HL-60/S4 treated with phorbol 12-myristate 13-acetate at 8.2 ng/mL for 4 days and 3 days (cell line): ENCODE results near the gene WNT3A.

Experiments used
- in situ Hi-C: fragments of 300-500 bp; cut with MboI; formaldehyde crosslinking; loops from 2 replicates; pipeline ENCODE4 v1.15.0; 2022; ENCODE audit warnings: low sequenced_read_pairs

WNT3A gene

DNA sequence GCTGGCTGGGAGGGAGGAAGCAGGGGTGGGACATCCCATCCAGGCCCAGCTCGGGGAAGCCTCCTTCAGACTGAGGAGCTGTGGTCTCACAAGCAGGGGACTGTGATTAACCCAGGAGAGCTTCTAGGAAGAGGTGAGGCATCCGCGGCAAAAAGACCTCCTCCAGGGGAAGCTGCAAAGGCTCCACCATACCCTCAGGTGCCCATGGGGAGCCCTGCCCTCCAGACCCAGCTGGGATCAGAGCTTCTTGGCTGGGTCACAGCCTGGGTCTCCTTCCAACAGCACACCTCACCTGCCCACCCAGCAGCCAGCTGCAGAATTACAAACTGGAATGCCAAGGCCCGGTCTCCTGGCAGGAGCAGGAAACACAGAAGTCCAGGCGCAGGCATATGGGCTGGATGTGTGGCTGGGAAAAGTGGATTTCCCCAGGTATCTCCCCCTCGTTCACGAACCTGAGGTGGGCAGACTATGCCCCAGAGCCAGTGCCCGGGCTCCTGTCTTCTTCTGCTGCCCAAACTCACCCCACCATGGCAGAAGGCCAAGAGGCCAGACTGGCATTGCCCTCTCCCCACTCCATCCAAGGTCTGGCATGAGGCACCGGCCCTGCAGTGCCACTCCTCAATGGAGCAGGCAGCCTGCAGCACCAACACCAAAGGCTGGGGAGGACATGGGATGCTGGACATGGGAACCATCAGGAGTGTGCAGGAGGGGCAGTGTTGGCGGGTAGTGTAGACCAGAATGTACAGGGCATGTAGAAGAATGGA lies 60.3 kb downstream of the WNT3A start:
- in situ Hi-C loops = no loop called here

DNA sequence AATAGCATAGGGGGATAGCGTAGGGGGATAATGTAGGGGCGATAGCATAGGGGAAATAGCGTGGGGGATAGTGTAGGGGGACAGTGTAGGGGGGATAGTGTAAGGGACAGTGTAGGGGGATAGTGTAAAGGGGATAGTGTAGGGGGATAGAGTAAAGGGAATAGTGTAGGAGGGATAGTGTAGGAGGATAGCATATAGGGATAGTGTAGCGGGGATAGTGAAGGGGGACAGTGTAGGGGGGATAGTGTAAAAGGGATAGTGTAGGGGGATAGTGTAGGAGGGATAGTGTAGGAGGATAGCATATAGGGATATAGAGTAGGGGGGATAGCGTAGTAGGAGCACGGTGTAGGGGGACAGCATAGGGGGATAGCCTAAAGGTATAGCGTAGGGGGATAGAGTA lies 61.6 kb downstream of the WNT3A start:
- in situ Hi-C loops = no loop called here

DNA sequence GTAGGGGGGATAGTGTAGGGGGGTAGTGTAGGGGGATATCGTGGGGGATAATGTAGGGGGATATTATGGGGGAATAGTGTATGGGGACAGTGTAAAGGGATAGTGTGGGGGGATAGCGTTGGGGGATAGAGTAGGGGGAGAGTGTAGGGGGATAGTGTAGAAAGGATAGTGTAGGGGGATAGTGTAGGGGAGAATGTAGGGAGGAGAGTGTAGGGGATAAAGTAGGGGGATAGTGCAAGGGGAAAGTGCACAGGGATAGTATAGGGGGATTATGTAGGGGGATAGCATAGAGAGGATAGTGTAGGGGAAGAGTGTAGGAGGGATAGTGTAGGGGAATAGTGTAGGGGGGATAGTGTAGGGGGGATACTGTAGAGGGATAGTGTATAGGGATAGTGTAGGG lies 63.4 kb downstream of the WNT3A start:
- in situ Hi-C loops = no loop called here

DNA sequence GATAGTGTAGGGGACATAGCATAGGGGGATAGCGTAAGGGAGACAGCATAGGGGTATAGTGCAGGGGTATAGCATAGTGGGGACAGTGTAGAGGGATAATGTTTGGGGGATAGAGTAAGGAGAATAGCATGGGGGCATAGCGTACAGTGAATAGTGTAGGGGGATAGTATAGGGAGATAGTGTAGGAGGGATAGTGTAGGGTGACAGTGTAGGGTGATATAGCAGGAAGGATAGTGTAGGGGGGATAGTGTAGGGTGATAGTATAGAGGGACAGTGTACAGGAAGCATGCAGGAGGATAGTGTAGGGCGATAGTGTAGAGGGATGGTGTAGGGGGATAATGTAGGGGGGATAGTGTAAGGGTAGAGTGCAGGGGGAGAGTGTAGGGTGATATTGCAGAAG lies 64.1 kb downstream of the WNT3A start:
- in situ Hi-C loops = no loop called here

DNA sequence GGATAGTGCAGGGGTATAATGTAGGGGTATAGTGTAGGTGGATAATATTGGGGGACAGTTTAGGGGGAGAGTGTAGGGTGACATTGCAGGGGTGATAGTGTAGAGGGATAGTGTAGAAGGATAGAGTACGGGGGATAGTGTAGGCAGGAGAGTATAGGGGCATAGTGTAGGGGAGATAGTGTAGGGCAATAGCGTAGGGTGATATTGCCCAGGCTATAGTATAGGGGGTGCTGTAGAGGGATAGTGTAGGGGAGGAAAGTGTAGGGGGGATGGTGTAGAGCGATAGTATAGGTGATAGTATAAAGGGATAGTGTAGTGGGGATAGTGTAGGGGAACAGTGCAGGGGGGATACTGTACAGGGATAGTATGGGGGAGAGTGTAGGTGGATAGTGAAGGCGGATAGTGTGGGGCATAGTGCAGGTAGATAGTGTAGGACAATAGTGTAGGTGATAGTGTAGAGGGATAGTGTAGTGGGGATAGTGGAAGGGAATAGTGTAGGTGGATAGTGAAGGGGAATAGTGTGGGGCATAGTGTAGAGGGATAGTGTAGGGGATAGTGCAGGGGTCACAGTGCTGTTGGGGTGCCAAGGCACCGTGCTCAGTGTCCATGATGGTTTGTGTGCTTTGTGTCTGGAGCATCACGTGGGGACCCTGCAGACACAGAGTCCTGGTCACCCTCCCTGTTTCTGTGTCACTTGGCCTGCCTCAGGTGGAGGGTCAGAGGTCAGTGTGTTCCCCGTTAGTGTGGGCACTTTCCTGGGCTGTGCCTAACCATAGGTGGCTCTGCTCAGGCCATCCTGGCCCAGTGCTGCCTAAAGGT lies 65.2 kb downstream of the WNT3A start:
- in situ Hi-C loops = no loop called here

DNA sequence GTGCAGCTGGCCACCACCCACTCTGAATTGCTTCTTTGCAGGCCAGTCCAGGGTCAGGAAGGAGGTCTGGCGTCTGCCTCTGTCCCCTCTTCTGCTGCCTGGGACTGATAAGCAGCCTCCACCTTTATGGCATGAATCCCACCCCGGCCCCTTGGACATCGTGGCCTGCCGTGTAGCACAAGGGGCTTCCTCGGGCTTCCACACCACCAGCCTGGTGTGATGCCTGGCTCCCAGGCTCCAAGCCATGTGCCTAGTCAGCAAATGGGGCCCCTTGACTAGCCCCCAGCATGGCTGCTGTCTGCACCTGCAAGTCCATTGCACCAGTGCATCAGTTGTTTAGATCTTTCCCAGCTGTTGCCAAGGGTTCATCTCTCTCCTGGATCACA lies 65.9 kb downstream of the WNT3A start:
- in situ Hi-C loops = no loop called here

DNA sequence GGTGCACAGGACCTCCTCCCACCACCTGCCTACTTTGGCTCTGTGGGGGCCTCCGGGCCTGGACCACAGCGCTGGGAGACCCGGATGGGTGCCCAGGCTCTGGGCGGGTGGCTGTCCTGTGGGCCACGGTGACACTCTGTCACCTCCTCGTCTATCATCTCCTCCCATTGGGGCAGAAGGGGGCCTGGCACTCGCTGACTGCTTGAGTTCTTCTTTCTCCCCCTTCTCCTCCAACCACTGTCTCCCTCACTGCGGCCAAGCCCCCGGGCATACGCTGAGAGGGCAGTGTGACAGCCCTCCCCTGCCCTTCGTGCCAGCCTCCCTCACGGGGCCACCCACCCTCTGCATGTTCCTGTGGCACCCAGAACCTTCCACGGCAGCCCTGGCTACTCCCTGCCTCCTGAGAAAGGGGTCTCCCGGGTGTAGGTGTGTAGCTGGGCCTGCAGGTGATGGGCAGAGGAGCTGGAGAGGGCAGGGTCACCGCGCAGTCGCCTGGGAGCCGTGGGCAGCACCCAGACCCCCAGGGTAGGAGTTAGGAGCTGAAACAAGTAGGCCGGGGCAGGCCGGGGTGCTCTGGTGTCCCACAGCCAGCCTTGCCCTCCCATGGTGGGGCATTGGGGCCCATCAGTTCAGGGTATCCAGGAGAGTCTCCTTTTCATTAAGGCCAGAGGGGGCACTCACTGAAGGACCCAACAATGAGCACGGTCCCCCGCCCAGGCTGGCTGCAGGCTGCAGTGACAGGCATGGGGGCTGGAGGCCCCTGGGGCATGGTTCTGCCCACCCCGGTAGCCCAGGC lies 66.5 kb downstream of the WNT3A start:
- in situ Hi-C loops = no loop called here

DNA sequence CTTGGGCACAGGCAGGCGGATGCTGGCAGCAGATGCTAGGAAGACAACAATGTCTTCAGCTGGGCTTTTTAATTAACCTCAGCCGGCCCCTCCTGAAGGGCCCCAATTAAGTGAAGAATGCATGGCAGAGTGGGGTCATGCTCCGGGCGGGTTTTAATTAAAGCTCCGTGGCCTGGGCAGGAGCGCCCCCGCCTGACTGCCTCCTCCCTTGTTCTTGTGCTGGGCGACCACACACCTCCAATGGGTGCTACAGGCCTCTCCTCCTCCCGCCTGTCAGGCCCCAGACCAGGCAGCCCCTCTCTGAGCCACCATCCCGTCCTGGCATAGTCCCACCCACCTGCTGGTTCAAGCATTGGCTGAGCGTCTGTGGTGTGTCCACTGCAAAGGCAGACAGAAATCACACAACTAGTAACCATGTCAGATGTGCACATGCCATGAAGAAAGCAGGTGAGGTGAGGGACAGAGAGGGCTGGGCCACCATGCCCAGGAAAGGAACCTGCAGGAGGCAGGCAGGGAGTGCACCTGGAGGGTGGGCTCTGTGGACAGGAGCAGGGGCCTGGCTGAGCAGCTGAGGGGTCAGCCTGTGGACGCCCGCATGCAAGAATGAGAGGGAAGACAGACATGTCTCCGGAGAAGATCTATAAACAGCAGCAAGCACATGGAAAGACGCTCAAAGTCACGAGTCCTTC lies 67.2 kb downstream of the WNT3A start:
- in situ Hi-C loops = no loop called here

DNA sequence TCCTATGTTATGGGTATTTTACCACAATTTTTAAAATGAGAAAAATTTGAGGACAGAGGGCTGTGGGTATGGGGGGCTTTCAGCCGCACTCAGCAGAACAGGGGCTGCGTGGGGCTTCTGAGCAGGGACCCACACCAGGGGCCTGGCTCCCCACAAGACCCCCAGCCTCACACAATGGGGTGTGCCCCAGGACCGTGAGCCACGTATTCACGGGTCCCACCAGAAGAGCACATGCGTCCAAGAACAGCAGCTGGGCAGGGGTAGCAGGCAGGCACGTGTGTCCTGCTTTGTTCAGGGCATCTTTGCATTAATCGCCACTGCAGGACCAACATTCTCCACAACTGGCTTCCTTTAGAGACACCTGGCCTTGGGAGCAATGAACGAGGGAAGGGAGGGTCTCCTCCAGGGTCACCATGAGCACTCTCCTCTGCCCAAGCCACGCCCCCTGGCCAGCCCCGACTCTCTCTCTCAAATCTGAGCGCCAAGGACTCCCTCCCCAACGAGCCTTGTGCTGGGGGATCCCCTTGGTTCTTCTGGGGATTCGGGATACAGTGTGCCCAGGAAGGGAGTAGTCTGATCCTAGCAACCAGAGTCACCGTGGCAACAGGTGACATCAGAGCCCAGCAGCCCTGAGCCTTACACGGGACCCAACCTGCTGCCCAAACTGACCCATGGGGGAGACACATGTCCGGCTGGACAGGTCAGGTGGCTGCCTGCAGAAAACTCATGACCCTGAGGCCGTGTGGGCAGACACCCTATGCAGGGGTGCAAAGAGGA lies 68.3 kb downstream of the WNT3A start:
- in situ Hi-C loops = no loop called here

DNA sequence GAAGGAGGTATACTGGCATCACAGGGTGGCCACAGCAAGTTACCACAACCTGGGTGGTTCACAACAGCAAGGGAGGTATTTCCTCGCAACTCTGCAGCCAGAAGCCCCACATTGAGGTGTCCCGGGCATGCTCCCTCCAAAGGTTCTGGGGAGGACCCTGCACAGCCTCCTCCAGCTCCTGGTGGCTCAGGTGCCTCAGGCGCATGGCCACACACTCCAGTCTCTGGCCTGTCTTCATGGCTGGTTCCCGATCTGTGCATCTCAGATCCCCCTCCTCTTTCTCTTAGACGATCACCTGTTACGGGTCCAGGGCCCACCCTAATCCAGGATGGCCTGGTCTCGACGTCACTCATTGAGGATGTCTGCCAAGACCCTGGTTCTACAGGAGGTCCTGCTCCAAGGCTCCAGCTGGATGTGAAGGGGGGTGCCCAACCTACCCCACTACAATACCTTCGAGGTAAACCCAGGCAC lies 69.0 kb downstream of the WNT3A start:
- in situ Hi-C loops = no loop called here

DNA sequence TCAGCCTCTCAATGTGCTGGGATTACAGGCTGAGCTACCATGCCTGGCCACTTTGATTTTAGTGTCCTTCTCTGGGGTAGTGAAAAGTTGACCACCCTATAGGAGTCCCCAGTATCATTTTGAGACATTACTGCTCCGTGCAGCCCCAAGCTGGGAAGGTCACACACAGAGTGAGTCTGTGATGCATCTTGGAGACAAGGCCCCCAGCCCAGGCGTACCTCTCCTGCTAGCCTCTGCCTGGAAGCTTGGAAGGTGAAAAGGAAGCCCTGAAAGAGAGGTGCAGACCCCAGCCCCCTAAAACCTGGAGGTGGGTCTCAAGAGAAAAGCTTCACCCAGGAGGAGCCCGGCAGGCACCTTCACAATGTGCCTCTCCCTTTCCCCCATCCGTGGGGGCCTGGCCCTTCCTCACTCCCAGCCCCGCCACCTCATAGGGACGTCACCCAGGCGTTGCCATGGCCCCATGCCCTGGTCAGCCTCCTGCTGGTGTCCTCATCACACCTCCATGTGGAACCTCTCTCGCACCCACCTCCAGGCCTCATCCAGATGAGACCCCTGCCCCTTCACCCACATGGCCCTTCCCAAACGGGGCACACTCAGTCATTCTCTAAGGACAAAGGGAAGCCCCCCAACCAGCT lies 70.1 kb downstream of the WNT3A start:
- in situ Hi-C loops = no loop called here

DNA sequence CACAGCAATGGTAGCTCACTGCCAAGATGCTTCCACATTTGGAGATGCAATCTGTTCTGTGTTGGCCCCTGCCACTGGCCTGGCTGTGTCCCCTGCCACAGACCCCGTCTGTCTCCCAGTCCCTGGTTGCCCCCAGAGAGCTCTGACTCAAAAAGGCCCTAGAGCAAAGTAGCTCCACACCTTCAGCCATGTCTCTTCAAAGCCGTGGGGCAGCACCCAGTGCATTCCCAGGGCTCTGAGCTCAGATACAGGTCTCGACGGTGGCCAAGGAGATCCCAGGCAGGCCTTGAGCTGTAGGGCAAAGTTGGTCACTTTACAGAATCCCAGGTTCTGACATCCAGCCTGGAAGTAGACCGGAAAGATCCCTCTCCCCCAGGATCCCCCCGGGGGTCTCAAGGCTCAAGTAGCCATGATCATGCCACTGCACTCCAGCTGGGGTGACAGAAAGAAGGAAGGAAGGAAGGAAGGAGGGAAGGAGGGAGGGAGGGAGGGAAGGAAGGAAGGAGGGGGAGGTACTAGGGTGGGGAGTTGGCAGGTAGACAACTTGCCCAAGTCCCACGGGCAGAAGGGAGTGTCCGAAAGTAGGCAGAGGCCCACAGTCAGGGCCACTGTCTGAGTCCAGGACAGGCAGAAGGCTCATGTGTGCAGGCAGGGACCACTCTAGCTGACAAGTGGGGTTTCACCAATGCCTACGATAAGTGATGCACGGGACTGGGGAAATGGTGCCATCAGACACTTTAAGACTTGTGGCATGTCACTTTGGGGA lies 71.0 kb downstream of the WNT3A start:
- in situ Hi-C loops = no loop called here

DNA sequence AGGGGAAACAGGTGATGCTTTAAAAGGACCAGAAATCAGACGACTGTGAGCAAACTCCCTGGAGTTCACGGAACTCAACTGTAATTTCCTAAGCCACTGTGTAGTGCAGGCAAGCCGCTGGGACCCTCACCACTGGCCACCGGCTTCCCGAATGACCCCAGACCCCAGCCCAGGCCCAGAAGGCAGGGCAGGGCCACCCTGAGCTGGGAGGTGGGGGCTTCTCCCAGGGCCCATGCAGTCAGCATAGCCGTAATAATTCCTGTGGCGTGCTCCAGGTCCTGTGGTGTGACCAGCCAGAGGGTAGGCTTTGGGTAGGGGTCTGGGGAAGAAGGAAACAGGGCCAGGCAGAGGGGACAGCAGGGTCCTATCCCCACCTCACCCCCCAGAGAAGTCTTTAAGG lies 72.2 kb downstream of the WNT3A start:
- in situ Hi-C loops = no loop called here

DNA sequence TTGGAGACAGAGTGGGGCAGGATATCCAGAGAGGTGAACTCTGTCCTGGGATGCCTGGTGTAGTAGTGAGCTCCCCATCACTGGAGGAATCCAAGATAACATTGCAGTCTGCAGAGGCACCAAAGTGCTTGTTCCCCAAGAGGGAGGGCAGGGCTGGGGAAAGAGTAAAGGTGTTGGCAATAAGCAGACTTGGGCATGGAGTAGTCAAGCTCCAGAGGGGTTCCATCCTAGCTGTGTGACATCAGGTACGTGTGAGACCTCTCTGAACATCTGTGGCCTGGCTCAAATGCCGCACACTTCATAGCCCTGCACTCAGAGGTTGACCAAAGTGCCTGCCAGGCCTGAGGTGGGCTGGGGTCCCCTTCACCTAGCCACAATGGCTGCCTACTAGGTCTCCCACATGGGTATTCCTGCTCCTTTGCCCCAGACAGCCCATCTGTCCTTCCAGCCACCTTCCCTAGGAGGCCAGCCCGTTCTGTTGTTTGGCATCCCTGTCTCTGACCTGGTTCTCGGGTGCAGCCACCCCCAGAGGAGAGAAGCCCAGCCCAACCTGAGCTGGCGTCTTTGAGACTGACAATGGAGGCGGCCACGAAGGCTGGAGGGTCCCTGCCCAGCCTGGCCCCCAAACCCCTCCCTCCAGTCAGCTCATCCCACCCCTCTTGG lies 72.9 kb downstream of the WNT3A start:
- in situ Hi-C loops = no loop called here

DNA sequence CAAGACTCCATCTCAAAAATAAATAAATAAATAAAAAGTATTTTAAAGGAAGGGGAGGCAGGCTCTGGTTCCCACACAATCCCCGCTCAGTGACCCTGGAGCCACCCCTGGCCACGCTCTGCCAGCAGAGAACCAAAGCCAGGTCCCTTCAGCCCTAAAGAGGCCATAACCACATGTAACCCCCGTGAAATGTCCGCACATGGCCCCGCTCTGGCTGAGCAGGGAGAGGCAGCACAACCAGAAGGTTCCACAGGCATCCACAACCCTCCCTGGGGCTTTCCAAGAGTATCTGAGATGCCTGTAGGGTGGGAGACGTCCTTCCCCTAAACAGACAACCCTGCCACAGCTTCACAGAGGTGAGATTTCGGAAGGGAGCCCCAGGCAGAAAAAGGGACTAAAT lies 74.3 kb downstream of the WNT3A start:
- in situ Hi-C loops = no loop called here

DNA sequence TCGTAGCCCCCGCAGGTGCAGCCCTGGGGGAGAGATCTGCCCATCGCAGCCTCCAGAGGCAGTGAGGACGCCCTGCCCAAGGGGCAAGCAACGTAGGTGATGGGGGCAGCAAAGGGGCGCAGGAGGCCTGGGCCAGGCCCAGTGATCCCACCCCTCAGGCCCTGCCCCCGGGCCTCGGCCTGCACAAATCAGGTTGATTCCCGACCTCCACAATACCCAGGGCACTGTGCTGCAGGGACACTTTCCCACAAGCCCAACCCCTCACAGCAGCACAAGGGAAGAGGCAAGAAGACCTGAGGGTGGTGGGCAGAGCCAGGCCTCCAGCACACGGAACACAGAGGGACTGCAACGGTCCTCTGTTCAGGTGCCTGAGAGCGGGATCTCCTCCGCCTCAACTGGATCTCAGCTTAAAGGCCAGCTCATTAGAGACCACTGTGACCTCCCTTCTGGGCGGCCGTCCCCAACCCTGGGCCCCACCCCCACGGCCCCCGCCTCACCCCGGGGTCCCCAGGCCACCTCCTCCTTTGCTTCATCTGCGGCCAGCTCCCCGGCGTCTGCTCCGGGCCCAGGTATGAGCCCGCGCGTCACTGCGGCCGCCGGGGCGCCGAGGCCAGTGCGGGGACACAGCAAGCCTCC lies 74.9 kb downstream of the WNT3A start:
- in situ Hi-C loops = no loop called here

DNA sequence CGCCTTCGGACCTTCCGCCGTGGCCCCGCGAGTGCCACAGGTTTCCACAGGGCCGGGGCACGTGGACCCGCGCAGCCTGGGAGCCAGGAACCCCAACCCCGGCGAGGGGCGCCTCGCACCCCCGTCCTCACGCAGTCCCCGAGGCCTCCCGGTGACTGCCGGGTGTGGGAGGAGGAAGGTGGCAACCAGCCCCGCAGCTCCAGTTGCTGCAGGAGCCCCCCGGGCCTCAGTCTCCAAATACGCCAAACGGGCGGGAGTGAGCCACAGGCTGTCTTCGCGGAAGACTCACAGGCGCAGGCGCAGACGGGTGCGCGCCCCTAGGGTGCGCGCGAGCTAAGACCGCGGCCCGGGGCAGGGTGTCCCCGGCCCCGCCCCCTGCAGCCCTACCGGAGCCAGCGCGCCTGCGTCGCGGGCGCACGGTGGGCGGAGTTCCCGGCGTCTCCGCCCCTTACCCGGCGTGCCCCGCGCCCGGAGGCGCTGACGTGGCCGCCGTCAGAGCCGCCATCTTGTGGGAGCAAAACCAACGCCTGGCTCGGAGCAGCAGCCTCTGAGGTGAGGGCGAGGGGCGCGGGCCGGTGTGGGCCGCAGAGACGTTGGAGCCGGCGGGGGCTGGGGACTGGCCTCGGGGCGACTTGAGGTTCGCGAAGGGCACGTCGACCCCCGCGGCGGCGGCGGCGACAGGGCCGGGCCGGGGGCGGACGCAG lies 75.6 kb downstream of the WNT3A start, which contains the start of gene ARF1:
TSS of gene ARF1 (plus strand) at position 495 of the 704 bp plus-strand sequence. CDS start 14,407 bp downstream, outside the sequence.
- in situ Hi-C loops = no loop called here
